Cortex of kidney (tissue), 1 donor: ENCODE results near the gene DNAH9.

Source experiments
- DNase-seq: peaks from one replicate; lab custom pipeline; 2025; lab: John Stamatoyannopoulos, UW

The DNAH9 gene

GRCh38 chr17:11598274-11599221 is at the start of gene DNAH9:
TSS of gene DNAH9 (plus strand) at chr17:11598470. CDS start at chr17:11598499, 29 bp downstream.
- DNase-seq: no peak

- no peak for DNase-seq
Measured at GRCh38 chr17:11550431-11550830, 47.8 kb upstream of the DNAH9 start.

- no peak for DNase-seq
Measured at GRCh38 chr17:11551442-11551841, 46.8 kb upstream of the DNAH9 start.

GRCh38 chr17:11553135-11553534 is 45.1 kb upstream of the DNAH9 start:
- DNase-seq: no peak

GRCh38 chr17:11554042-11554441 is 44.2 kb upstream of the DNAH9 start:
- DNase-seq: no peak

GRCh38 chr17:11554542-11554941 is 43.7 kb upstream of the DNAH9 start:
- DNase-seq: no peak

- no peak for DNase-seq
Measured at GRCh38 chr17:11555530-11555929, 42.7 kb upstream of the DNAH9 start.

GRCh38 chr17:11557727-11558452 is 40.4 kb upstream of the DNAH9 start:
- DNase-seq: no peak

GRCh38 chr17:11558681-11559234 is 39.5 kb upstream of the DNAH9 start:
- DNase-seq: no peak

GRCh38 chr17:11559601-11560000 is 38.7 kb upstream of the DNAH9 start:
- DNase-seq: no peak

- DNase-seq: no peak
Measured at GRCh38 chr17:11561281-11561680, 37.0 kb upstream of the DNAH9 start.

- no peak for DNase-seq
Measured at GRCh38 chr17:11561702-11562101, 36.6 kb upstream of the DNAH9 start.

- no peak for DNase-seq
Measured at GRCh38 chr17:11564589-11565380, 33.5 kb upstream of the DNAH9 start.

- DNase-seq: no peak
Measured at GRCh38 chr17:11565591-11565990, 32.7 kb upstream of the DNAH9 start.

- DNase-seq: no peak
Measured at GRCh38 chr17:11578998-11579397, 19.3 kb upstream of the DNAH9 start.

GRCh38 chr17:11580677-11581076 is 17.6 kb upstream of the DNAH9 start:
- DNase-seq: no peak

- DNase-seq: no peak
Measured at GRCh38 chr17:11582217-11582616, 16.1 kb upstream of the DNAH9 start.

- DNase-seq: no peak
Measured at GRCh38 chr17:11583306-11583992, 14.8 kb upstream of the DNAH9 start.

GRCh38 chr17:11589716-11590115 is 8.6 kb upstream of the DNAH9 start:
- no peak for DNase-seq

- DNase-seq: no peak
Measured at GRCh38 chr17:11601661-11602060, 3.4 kb downstream of the DNAH9 start.

GRCh38 chr17:11608396-11608795 is 10.1 kb downstream of the DNAH9 start:
- DNase-seq: no peak
